Measurements from ENCODE around the gene THAP8.
A peak's percentile ranks its signal among the peaks of the same experiment; 100 is the strongest.
"Not testable (repeated sequence)": the region's sequence is repeated elsewhere in the genome, so short reads cannot be mapped to it uniquely, and the experiment has no call there.

The THAP8 gene

DNA sequence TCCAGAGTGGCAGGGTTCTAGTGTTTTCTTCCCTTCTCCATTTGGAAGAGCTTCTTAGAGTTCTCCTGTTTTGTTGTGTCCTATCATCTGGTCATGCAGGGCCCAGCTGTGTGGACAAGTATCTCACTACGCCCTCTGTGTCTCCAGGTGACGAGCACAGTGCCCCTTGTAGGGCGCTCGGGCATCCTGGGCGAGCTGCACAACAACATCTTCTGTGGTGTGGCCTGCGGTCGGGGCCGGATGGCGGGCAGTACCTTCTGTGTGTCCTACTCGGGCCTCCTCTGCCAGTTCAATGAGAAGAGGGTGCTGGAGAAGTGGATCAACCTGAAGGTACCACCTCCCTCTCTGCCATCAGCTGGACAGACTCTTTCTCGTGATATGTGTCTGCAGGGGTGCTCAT is 13.6 kb upstream of the THAP8 start:
- no peak for DNase-seq

- DNase-seq: no peak
These were observed 10.7 kb upstream of the THAP8 start for GRCh38 chr19:36064826-36065225.

- no peak for DNase-seq
These were observed 7.3 kb upstream of the THAP8 start for GRCh38 chr19:36061367-36061766.

GRCh38 chr19:36060430-36060829 is 6.3 kb upstream of the THAP8 start:
- DNase-seq: peak in 1 of 2 experiments; percentile 44

- no peak for DNase-seq
These were observed 5.3 kb upstream of the THAP8 start for GRCh38 chr19:36059180-36059910.

GRCh38 chr19:36058481-36059179 is 4.5 kb upstream of the THAP8 start:
- DNase-seq: no peak

- DNase-seq: peak; percentile 98 to 99
These were observed 925 bp upstream of the THAP8 start, which contains the start of gene WDR62 for GRCh38 chr19:36054733-36055686. Gene WDR62, plus strand, starts transcription at chr19:36054897. Its CDS starts 75 bp downstream, at chr19:36054972.

DNA sequence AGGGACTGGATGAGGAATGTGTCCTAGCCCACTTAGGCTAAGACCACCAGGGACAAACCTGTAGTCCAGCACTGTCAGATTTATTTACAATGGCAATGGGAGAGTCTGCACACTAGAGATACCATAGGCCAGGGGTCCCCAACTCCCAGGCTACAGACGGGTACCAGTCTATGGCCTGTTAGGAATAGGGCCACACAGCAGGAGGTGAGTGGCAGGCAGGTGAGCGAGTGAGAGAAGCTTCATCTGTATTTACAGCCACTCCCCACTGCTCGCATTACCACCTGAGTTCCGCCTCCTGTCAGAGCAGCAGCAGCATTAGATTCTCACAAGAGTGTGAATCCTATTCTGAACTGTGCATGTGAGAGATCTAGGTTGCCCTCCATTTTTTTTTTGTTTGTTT is 2.4 kb downstream of the THAP8 start:
- DNase-seq: no peak

DNA sequence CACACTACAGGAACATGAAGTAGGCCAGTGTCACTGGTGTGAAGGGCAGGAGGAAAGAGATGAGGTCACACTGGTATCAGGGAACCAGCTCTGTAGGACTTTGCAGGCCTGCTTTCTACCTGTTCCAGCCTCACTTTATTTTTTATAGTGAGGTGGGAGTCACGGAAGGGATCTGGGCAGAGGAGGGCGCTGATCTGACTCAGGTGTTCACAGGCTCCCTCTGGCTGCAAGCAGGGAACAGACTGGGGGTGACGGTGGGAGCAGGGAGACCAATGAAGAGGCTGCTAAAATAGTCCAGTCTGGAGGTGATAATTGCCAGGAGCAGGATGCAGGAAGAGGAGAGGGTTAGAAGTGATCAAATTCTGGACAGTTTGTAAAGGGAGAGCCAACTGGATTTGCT is 2.8 kb downstream of the THAP8 start:
- peak in 1 of 2 experiments; percentile 34 for DNase-seq

DNA sequence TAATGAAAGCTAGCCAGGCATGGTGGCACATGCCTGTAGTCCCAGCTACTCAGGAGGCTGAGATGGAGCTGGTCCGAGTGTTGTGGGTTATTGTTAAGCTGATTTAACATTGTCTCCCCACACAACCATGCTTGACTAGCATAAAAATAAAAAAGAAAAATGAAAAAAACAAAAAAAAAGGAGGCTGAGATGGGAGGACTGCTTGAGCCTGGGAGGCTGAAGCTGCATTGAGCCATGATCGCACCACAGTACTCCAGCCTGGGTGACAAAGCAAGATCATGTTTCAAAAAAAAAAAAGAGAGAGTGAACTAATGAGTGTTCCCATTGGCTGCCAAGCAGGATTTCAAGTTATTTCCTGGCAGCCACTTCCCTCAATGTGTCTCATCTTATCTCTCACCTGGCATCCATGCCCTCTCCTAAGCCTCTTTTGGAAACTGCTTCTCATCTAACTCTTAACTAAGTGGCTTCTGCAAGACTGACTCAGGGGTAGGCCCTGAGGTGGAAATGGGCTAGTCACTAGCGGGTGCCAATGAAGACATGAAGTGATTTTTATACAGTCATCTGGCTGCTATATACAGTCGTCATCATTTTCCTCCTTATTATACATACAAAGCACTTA is 4.9 kb downstream of the THAP8 start:
- DNase-seq: no peak

- DNase-seq: no peak
These were observed 6.2 kb downstream of the THAP8 start for GRCh38 chr19:36047835-36048234.

GRCh38 chr19:36046443-36047050 is 7.5 kb downstream of the THAP8 start:
- DNase-seq: no peak

- DNase-seq: no peak
These were observed 10.1 kb downstream of the THAP8 start for GRCh38 chr19:36043952-36044351.

- DNase-seq: no peak
These were observed 12.3 kb downstream of the THAP8 start for GRCh38 chr19:36041831-36042230.

DNA sequence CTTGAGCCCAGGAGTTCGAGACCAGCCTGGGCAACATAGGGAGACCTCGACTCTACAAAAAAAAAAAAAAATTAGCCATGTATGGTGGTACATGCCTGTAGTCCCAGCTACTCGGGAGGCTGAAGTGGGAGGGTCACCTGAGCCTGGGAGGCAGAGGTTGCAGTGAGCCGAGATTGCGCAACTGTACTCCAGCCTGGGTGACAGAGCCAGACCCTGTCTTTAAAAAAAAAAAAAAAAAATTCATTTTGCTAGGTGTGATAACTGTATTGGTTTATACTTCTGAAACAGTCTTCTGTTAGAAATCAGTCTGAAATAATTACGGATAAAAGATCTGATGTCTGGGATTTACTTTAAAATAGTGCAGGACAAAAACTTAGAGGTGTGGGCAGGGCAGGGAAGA is 13.0 kb downstream of the THAP8 start:
- DNase-seq: not testable (repeated sequence)

DNA sequence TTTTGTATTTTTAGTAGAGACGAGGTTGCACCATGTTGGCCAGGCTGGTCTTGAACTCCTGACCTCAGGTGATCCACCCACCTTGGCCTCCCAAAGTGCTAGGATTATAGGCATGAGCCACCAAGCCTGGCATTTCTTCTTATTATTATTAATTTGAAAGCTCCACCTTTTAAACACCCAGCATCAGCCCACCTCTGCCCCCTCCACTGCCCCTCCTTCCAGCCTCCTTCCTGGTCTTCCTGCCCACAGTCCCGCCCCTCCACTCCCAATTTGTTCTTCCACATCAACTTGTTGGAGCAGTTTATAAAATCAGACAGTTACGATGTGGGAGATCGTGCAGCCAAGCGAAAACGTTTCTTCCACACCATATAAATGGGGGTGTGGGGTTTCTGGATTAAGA is 13.6 kb downstream of the THAP8 start:
- DNase-seq: no peak

GRCh38 chr19:36032251-36033104 is 21.6 kb downstream of the THAP8 start, which contains the start of gene CLIP3:
Gene CLIP3, minus strand, starts transcription at chr19:36032873. Its CDS starts 516 bp downstream, at chr19:36032357.
- DNase-seq: peak; percentile 11 to 55

DNA sequence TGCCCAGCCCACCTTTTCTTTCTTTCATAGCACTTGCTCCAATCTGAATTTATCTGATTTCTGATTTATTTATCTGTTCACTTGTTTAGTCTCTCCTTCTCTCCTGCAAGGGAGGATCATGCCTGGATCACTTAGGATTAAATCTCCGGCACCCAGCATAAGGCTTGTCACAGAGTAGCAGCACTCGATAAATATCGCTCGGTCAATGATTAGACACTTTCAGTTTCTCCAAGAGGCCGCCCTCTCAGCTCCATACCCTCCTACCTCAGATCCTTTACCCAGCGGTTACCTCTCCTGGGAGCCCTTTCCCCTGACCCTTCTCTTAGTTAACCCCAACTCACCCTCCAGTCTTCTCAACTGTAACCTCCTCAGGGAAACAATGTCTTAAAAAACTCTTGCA is 22.8 kb downstream of the THAP8 start:
- DNase-seq: no peak

- DNase-seq: peak in 1 of 2 experiments; percentile 38
These were observed 23.6 kb downstream of the THAP8 start for GRCh38 chr19:36030264-36031148.

Measured in NCI-H524 (cell line).